ENCODE data around the gene GFPT1.

DNA sequence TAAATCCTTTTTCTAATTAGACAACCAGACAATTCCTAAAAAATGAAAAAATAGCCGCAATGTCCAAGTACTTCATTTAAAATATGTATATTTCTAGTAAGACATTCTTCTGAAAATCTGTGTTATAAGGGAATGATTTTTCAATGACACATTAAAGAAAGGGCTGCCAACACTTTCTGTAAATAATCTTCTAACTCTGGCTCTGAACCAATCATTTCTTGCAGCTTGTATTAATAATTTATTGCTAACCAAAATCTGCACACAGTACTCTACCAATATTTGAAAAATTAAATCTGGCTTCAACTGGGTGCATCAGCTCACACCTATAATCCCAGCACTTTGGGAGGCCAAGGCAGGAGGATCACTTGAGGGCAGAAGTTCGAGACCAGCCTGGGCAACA is 42.0 kb upstream of the GFPT1 start:
- TF ChIP-seq, protein P1, sequence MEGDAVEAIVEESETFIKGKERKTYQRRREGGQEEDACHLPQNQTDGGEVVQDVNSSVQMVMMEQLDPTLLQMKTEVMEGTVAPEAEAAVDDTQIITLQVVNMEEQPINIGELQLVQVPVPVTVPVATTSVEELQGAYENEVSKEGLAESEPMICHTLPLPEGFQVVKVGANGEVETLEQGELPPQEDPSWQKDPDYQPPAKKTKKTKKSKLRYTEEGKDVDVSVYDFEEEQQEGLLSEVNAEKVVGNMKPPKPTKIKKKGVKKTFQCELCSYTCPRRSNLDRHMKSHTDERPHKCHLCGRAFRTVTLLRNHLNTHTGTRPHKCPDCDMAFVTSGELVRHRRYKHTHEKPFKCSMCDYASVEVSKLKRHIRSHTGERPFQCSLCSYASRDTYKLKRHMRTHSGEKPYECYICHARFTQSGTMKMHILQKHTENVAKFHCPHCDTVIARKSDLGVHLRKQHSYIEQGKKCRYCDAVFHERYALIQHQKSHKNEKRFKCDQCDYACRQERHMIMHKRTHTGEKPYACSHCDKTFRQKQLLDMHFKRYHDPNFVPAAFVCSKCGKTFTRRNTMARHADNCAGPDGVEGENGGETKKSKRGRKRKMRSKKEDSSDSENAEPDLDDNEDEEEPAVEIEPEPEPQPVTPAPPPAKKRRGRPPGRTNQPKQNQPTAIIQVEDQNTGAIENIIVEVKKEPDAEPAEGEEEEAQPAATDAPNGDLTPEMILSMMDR (IDR thresholded peaks at IDR 0.05), result no peak
- no peak for TF ChIP-seq POLR2AphosphoS5 (IDR thresholded peaks at IDR 0.05)
